MM.1S (cell line): ENCODE measurements around the gene EXOSC7.

Source experiments
- DNase-seq: peaks from one replicate; pipeline ENCODE4 v3.0.0-alpha.2; 2015
- H2AFZ ChIP-seq: fragments of 300-600 bp; sonication (generic); 2 replicates; pipeline ENCODE4 v1.6.0; 2016; ENCODE audit warnings: antibody characterized with exemption, low read length
- H3F3A ChIP-seq: fragments of 300-600 bp; sonication (generic); 2 replicates; pipeline ENCODE4 v1.6.1; 2016; ENCODE audit warnings: mild to moderate bottlenecking, antibody characterized with exemption, low read length, moderate library complexity, mixed read lengths; ENCODE audit not compliant: insufficient read depth
- H3K27ac ChIP-seq: fragments of 300-600 bp; sonication (generic); 2 replicates; pipeline ENCODE4 v1.5.1; 2016; ENCODE audit warnings: mild to moderate bottlenecking, low read length
- H3K27me3 ChIP-seq: fragments of 300-600 bp; sonication (generic); replicated peaks from 2 replicates; pipeline ENCODE4 v1.6.0; 2016; ENCODE audit warnings: low read length; ENCODE audit not compliant: insufficient read depth
- H3K36me3 ChIP-seq: fragments of 300-600 bp; sonication (generic); replicated peaks from 2 replicates; pipeline ENCODE4 v1.6.1; 2016; ENCODE audit warnings: mild to moderate bottlenecking, low read length, mixed read lengths; ENCODE audit not compliant: insufficient read depth
- H3K4me1 ChIP-seq: fragments of 300-600 bp; sonication (generic); 2 replicates; pipeline ENCODE4 v1.6.1; 2016; ENCODE audit warnings: low read length, mixed read lengths
- H3K4me2 ChIP-seq: fragments of 300-600 bp; sonication (generic); 2 replicates; pipeline ENCODE4 v1.6.0; 2016; ENCODE audit warnings: low read depth, low read length
- H3K4me3 ChIP-seq: fragments of 300-600 bp; sonication (generic); 2 replicates; pipeline ENCODE4 v1.5.1; 2016; ENCODE audit warnings: low read length, mixed read lengths
- H3K79me2 ChIP-seq: fragments of 300-600 bp; sonication (generic); 2 replicates; pipeline ENCODE4 v1.6.1; 2016; ENCODE audit warnings: mixed run types, low read length, mixed read lengths
- H3K9ac ChIP-seq: fragments of 300-600 bp; sonication (generic); 2 replicates; pipeline ENCODE4 v1.6.1; 2016; ENCODE audit warnings: low read length, mixed read lengths
- H3K9me2 ChIP-seq: fragments of 300-600 bp; sonication (generic); replicated peaks from 2 replicates; pipeline ENCODE4 v1.6.1; 2016; ENCODE audit warnings: mild to moderate bottlenecking, low read length, mixed read lengths; ENCODE audit not compliant: insufficient read depth
- H3K9me3 ChIP-seq: fragments of 300-600 bp; sonication (generic); replicated peaks from 2 replicates; pipeline ENCODE4 v1.6.1; 2016; ENCODE audit warnings: mild to moderate bottlenecking, low read length, mixed read lengths; ENCODE audit not compliant: insufficient read depth
- H4K20me1 ChIP-seq: fragments of 300-600 bp; sonication (generic); 2 replicates; pipeline ENCODE4 v1.6.1; 2016; ENCODE audit warnings: mild to moderate bottlenecking, low read length, moderate library complexity, mixed read lengths; ENCODE audit not compliant: insufficient read depth
- EZH2 ChIP-seq: fragments of 300-600 bp; sonication (generic); optimal IDR thresholded peaks from 2 replicates; pipeline ENCODE3; 2017; ENCODE audit warnings: low read depth, mild to moderate bottlenecking, antibody characterized with exemption, low read length, mixed read lengths
- EZH2phosphoT487 ChIP-seq: fragments of 300-600 bp; sonication (generic); IDR thresholded peaks from 2 replicates; pipeline ENCODE4 v1.6.1; 2018; ENCODE audit warnings: antibody characterized with exemption, low read length
- TF ChIP-seq, protein P1 (sequence below): fragments of 300-600 bp; sonication (generic); IDR thresholded peaks from 2 replicates; pipeline ENCODE4 v1.5.1; 2016; ENCODE audit warnings: antibody characterized with exemption, low read length, mixed read lengths

The EXOSC7 gene

DNA sequence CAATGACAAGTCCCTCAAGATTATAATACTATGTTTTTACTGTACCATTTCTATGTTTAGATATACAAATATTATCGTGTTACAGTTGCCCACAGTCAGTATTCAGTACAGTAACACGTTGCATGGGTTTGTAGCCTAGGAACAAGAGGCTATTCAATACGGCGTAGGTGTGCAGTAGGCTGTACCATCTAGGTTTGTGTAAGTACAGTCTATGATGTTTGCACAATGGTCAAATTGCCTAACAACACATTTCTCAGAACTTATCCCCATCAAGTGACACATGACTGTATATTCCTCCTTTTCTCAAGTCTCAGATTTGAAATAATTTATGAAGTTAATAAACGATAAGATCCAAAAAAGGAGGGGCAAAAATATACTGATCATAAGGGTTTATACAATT, 21.7 kb upstream of the EXOSC7 start:
- Histone ChIP-seq H3K4me3 (no peak overlapping the region), H3K79me2 (no peaks in the 10 kb centered on the region), H3F3A (no peaks in the 10 kb centered on the region), H3K4me2 (no peak overlapping the region), H3K27me3 (no peaks in the 10 kb centered on the region), H3K9me2 (no peaks in the 10 kb centered on the region), H4K20me1 (no peaks in the 10 kb centered on the region), H3K9me3 (no peaks in the 10 kb centered on the region), H3K9ac (no peak overlapping the region), H3K36me3 (no peaks in the 10 kb centered on the region), H3K27ac (no peak overlapping the region), H2AFZ (no peak overlapping the region), H3K4me1 (no peaks in the 10 kb centered on the region)
- DNase-seq = no peak
- TF ChIP-seq EZH2 = no peak
- TF ChIP-seq, protein P1, sequence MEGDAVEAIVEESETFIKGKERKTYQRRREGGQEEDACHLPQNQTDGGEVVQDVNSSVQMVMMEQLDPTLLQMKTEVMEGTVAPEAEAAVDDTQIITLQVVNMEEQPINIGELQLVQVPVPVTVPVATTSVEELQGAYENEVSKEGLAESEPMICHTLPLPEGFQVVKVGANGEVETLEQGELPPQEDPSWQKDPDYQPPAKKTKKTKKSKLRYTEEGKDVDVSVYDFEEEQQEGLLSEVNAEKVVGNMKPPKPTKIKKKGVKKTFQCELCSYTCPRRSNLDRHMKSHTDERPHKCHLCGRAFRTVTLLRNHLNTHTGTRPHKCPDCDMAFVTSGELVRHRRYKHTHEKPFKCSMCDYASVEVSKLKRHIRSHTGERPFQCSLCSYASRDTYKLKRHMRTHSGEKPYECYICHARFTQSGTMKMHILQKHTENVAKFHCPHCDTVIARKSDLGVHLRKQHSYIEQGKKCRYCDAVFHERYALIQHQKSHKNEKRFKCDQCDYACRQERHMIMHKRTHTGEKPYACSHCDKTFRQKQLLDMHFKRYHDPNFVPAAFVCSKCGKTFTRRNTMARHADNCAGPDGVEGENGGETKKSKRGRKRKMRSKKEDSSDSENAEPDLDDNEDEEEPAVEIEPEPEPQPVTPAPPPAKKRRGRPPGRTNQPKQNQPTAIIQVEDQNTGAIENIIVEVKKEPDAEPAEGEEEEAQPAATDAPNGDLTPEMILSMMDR = no peak
- TF ChIP-seq EZH2phosphoT487 = no peak

DNA sequence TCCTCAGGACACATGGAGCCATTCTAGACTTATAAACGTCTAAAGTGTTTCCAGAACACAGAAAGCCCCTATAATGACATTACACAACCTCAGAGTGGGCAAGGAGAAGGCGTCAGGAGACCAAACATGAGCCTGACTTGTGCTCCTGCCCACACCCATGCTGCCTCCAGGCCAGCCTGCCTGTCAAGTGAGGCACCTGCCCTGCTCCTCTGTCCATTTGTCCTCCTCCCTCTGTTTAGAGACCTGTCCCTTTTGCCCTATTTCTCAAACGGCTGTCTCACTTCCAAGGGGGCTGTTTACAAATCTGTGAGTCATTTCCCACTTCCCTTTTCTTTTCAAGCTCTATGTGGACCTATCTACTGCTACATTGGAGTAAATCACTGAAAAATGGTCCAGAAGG, 21.1 kb upstream of the EXOSC7 start:
- H3K79me2 ChIP-seq = no peaks in the 10 kb centered on the region
- H3K9me2 ChIP-seq = no peaks in the 10 kb centered on the region
- no peaks in the 10 kb centered on the region for H3K9me3 ChIP-seq
- H3K4me2 ChIP-seq = no peak overlapping the region
- no peaks in the 10 kb centered on the region for H3K4me1 ChIP-seq
- H3K9ac ChIP-seq = no peak overlapping the region
- H3K36me3 ChIP-seq = no peaks in the 10 kb centered on the region
- no peaks in the 10 kb centered on the region for H3K27me3 ChIP-seq
- no peak overlapping the region for H3K27ac ChIP-seq
- no peaks in the 10 kb centered on the region for H4K20me1 ChIP-seq
- H3F3A ChIP-seq = no peaks in the 10 kb centered on the region
- TF ChIP-seq EZH2 (no peak), EZH2phosphoT487 (no peak)
- TF ChIP-seq, protein P1 = no peak
- H2AFZ ChIP-seq = no peak overlapping the region
- no peak overlapping the region for H3K4me3 ChIP-seq
- DNase-seq = no peak

DNA sequence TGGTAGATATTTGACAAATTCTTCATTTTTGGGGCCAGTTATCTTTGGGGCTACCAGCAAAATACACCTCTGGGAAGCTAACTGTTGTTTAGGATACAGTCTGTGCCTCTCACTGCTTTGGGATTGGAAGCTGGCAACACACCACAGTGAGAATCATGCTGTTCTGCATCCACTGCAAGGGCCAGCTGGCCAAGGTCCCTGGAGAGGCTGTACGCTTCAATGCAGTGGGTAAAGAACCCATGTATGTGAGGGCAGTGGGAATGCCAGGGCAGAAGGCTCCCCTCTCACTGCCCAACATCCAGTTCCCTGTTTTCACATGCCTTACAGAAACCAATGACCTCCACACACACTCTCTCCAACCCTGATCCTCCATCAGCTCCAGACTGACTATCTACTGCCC, 20.1 kb upstream of the EXOSC7 start:
- DNase-seq = no peak
- Histone ChIP-seq H3K27me3 (no peaks in the 10 kb centered on the region), H3K4me2 (no peak overlapping the region), H3K9me3 (no peaks in the 10 kb centered on the region), H3K9me2 (no peaks in the 10 kb centered on the region), H4K20me1 (no peaks in the 10 kb centered on the region), H3K4me1 (no peaks in the 10 kb centered on the region), H3K36me3 (no peaks in the 10 kb centered on the region), H2AFZ (no peak overlapping the region), H3K79me2 (no peaks in the 10 kb centered on the region; the same call in 1 of the 2 replicates), H3K9ac (no peak overlapping the region), H3F3A (no peaks in the 10 kb centered on the region), H3K4me3 (no peak overlapping the region), H3K27ac (no peak overlapping the region)
- TF ChIP-seq EZH2phosphoT487 = no peak
- no peak for TF ChIP-seq EZH2
- TF ChIP-seq, protein P1 = no peak
